Erythroblast (primary cell): ENCODE data around the gene AFM.

Experiments
- GATA1 ChIP-seq: IDR thresholded peaks from 2 replicates; pipeline ENCODE4 v1.6.1; 2011; ENCODE audit warnings: low read depth, mild to moderate bottlenecking, control low read depth, low read length, moderate library complexity
- POLR2A ChIP-seq: IDR thresholded peaks from 2 replicates; pipeline ENCODE4 v1.6.1; 2011; ENCODE audit warnings: mild to moderate bottlenecking, low read length

- TF ChIP-seq POLR2A: no peak
- no peak for TF ChIP-seq GATA1
Observed at GRCh38 chr4:73436674-73437557, 44.6 kb upstream of the AFM start.
